Activated naive CD4-positive, alpha-beta T cell (primary cell): ENCODE measurements around the gene THEMIS.
"Not testable (repeated sequence)": the region's sequence is repeated elsewhere in the genome, so short reads cannot be mapped to it uniquely, and the experiment has no call there.

Source experiments
- DNase-seq, 4 experiments: peaks; one replicate each; lab custom pipeline; 2025; lab: John Stamatoyannopoulos, UW

Gene THEMIS

GRCh38 chr6:127796713-127797112 is 104.1 kb downstream of the THEMIS start:
- DNase-seq: no peak

- no peak for DNase-seq
These were observed 106.5 kb downstream of the THEMIS start for GRCh38 chr6:127794405-127794804.

- DNase-seq: no peak
These were observed 107.5 kb downstream of the THEMIS start for GRCh38 chr6:127793396-127793795.

- no peak for DNase-seq
These were observed 108.2 kb downstream of the THEMIS start for GRCh38 chr6:127792616-127793015.

GRCh38 chr6:127791779-127792528 is 108.9 kb downstream of the THEMIS start:
- DNase-seq: no peak

- no peak for DNase-seq
These were observed 110.3 kb downstream of the THEMIS start for GRCh38 chr6:127790571-127790970.

GRCh38 chr6:127786109-127786508 is 114.7 kb downstream of the THEMIS start:
- no peak for DNase-seq

GRCh38 chr6:127784468-127784867 is 116.4 kb downstream of the THEMIS start:
- DNase-seq: no peak

- DNase-seq: not testable (repeated sequence)
These were observed 119.1 kb downstream of the THEMIS start for GRCh38 chr6:127781636-127782272.

GRCh38 chr6:127776320-127776719 is 124.5 kb downstream of the THEMIS start:
- DNase-seq: no peak

- no peak for DNase-seq
These were observed 125.5 kb downstream of the THEMIS start for GRCh38 chr6:127775371-127775770.

GRCh38 chr6:127768745-127769144 is 132.1 kb downstream of the THEMIS start:
- DNase-seq: no peak

- no peak for DNase-seq
These were observed 132.6 kb downstream of the THEMIS start for GRCh38 chr6:127768223-127768622.

- DNase-seq: no peak
These were observed 134.9 kb downstream of the THEMIS start for GRCh38 chr6:127765949-127766348.

- no peak for DNase-seq
These were observed 138.6 kb downstream of the THEMIS start for GRCh38 chr6:127762284-127762683.

GRCh38 chr6:127761084-127761483 is 139.8 kb downstream of the THEMIS start:
- no peak for DNase-seq

GRCh38 chr6:127749095-127749494 is 151.8 kb downstream of the THEMIS start:
- no peak for DNase-seq

GRCh38 chr6:127748290-127748689 is 152.6 kb downstream of the THEMIS start:
- DNase-seq: no peak

- no peak for DNase-seq
These were observed 162.4 kb downstream of the THEMIS start for GRCh38 chr6:127738423-127738822.

GRCh38 chr6:127737768-127738167 is 163.1 kb downstream of the THEMIS start:
- DNase-seq: no peak

GRCh38 chr6:127737009-127737486 is 163.8 kb downstream of the THEMIS start:
- no peak for DNase-seq

GRCh38 chr6:127732927-127733326 is 167.9 kb downstream of the THEMIS start:
- DNase-seq: no peak

- DNase-seq: no peak
These were observed 173.5 kb downstream of the THEMIS start for GRCh38 chr6:127727260-127727953.
